HG03469 (cell line): ENCODE results near the gene MROH7.

Experiments
- ATAC-seq: cut with Tn5 transposase; IDR thresholded peaks from one replicate; pipeline ENCODE4 v1.9.1; 2021; ENCODE audit warnings: mild to moderate bottlenecking, moderate library complexity, moderate number of reproducible peaks; ENCODE audit not compliant: unreplicated experiment

Gene MROH7

GRCh38 chr1:54723985-54724384 is 82.4 kb downstream of the MROH7 start:
- ATAC-seq = no peak

GRCh38 chr1:54724771-54725170 is 83.2 kb downstream of the MROH7 start:
- no peak for ATAC-seq

GRCh38 chr1:54728027-54728426 is 86.4 kb downstream of the MROH7 start:
- no peak for ATAC-seq

GRCh38 chr1:54736685-54737084 is 95.1 kb downstream of the MROH7 start:
- no peak for ATAC-seq

- ATAC-seq = no peak
Measured at GRCh38 chr1:54738244-54738643, 96.7 kb downstream of the MROH7 start.

- no peak for ATAC-seq
Measured at GRCh38 chr1:54741531-54741930, 99.9 kb downstream of the MROH7 start.

- ATAC-seq = no peak
Measured at GRCh38 chr1:54742282-54742681, 100.7 kb downstream of the MROH7 start.

- ATAC-seq = no peak
Measured at GRCh38 chr1:54743416-54744226, 102.0 kb downstream of the MROH7 start.

- no peak for ATAC-seq
Measured at GRCh38 chr1:54744696-54745095, 103.1 kb downstream of the MROH7 start.

- ATAC-seq = no peak
Measured at GRCh38 chr1:54745274-54745673, 103.7 kb downstream of the MROH7 start.

GRCh38 chr1:54745864-54746263 is 104.3 kb downstream of the MROH7 start:
- ATAC-seq = no peak

GRCh38 chr1:54748094-54748835 is 106.7 kb downstream of the MROH7 start:
- no peak for ATAC-seq

- no peak for ATAC-seq
Measured at GRCh38 chr1:54750596-54750995, 109.0 kb downstream of the MROH7 start.

- no peak for ATAC-seq
Measured at GRCh38 chr1:54751426-54751825, 109.8 kb downstream of the MROH7 start.

- no peak for ATAC-seq
Measured at GRCh38 chr1:54754045-54754444, 112.5 kb downstream of the MROH7 start.

- ATAC-seq = no peak
Measured at GRCh38 chr1:54754486-54755285, 113.1 kb downstream of the MROH7 start.

- ATAC-seq = no peak
Measured at GRCh38 chr1:54757833-54758232, 116.2 kb downstream of the MROH7 start.

GRCh38 chr1:54758678-54759348 is 117.2 kb downstream of the MROH7 start:
- ATAC-seq = no peak
